DND-41 (cell line): ENCODE data around the gene SCYGR1.
A peak's percentile ranks its signal among the peaks of the same experiment; 100 is the strongest.

Experiments
- ATAC-seq: fragments of 200-7000 bp; cut with Tn5 transposase; 3 replicates; pipeline ENCODE4 v1.9.1; 2021; ENCODE audit warnings: low read depth; ENCODE audit not compliant: insufficient read depth
- DNase-seq: peaks from one replicate; pipeline ENCODE4 v3.0.0-alpha.2; 2020
- H2AFZ ChIP-seq: 2 replicates; pipeline ENCODE4 v1.6.0; 2012; ENCODE audit warnings: low read depth, low read length
- H3K27ac ChIP-seq: 2 replicates; pipeline ENCODE4 v1.5.1; 2012; ENCODE audit warnings: low read length, inconsistent platforms
- H3K27me3 ChIP-seq: fragments of 200-600 bp; sonication (generic); 2 replicates; pipeline ENCODE4 v1.6.0; 2012; ENCODE audit warnings: low read length, mild to moderate bottlenecking, inconsistent platforms; ENCODE audit not compliant: insufficient read depth, poor library complexity
- H3K36me3 ChIP-seq: 2 replicates; pipeline ENCODE4 v1.5.1; 2012; ENCODE audit warnings: low read length, inconsistent platforms; ENCODE audit not compliant: insufficient read depth
- H3K4me1 ChIP-seq: 2 replicates; pipeline ENCODE4 v1.5.1; 2012; ENCODE audit warnings: mild to moderate bottlenecking, low read length; ENCODE audit not compliant: insufficient read depth
- H3K4me2 ChIP-seq: 2 replicates; pipeline ENCODE4 v1.6.0; 2012; ENCODE audit warnings: mild to moderate bottlenecking, moderate library complexity, low read length, inconsistent platforms; ENCODE audit not compliant: insufficient read depth
- H3K4me3 ChIP-seq, 2 experiments: fragments of 200-600 bp in 1 of 2; shearing (Covaris generic) in 1 of 2; 2 replicates each; pipeline ENCODE4 v1.5.1; 2012 to 2016; ENCODE audit warnings: inconsistent platforms in 2 of 2, low read length in 2 of 2, mild to moderate bottlenecking in 2 of 2, low read depth in 1 of 2, moderate library complexity in 1 of 2
- H3K79me2 ChIP-seq: 2 replicates; pipeline ENCODE4 v1.6.0; 2012; ENCODE audit warnings: low read length, inconsistent platforms; ENCODE audit not compliant: insufficient read depth
- H3K9ac ChIP-seq: 2 replicates; pipeline ENCODE4 v1.6.0; 2012; ENCODE audit warnings: low read depth, mild to moderate bottlenecking, inconsistent platforms, low read length, moderate library complexity
- H3K9me3 ChIP-seq: 2 replicates; pipeline ENCODE4 v1.5.1; 2012; ENCODE audit warnings: low read length, moderate library complexity, mild to moderate bottlenecking, inconsistent platforms; ENCODE audit not compliant: insufficient read depth, severe bottlenecking
- H4K20me1 ChIP-seq: 2 replicates; pipeline ENCODE4 v1.6.0; 2012; ENCODE audit warnings: low read length; ENCODE audit not compliant: insufficient read depth
- CTCF ChIP-seq: IDR thresholded peaks from 2 replicates; pipeline ENCODE4 v1.5.1; 2012; ENCODE audit warnings: borderline replicate concordance, low read length, moderate library complexity, mild to moderate bottlenecking; ENCODE audit not compliant: poor library complexity, severe bottlenecking; ENCODE audit errors: extremely low read depth
- EZH2 ChIP-seq: IDR thresholded peaks from 3 replicates; pipeline ENCODE4 v1.6.1; 2012; ENCODE audit warnings: borderline replicate concordance, low read depth, mild to moderate bottlenecking, moderate library complexity, low read length, inconsistent platforms; ENCODE audit not compliant: severe bottlenecking

Gene SCYGR1

GRCh38 chr2:227360351-227360750, 27.4 kb downstream of the SCYGR1 start:
- DNase-seq (no peak), ATAC-seq (peak; percentile 31; the same call in 1 of the 3 replicates)
- Histone ChIP-seq H3K27me3 (no peaks in the 10 kb centered on the region), H3K4me3 (no peak overlapping the region), H3K4me2 (no peak overlapping the region), H3K9me3 (no peaks in the 10 kb centered on the region), H3K79me2 (no peaks in the 10 kb centered on the region), H2AFZ (no peak overlapping the region), H3K27ac (no peak overlapping the region), H4K20me1 (no peaks in the 10 kb centered on the region), H3K36me3 (peaks cover 43% of the 10 kb centered on the region), H3K4me1 (no peaks in the 10 kb centered on the region), H3K9ac (no peak overlapping the region)
- no peak for TF ChIP-seq CTCF
- TF ChIP-seq EZH2, result no peak

GRCh38 chr2:227351639-227352038, 36.1 kb downstream of the SCYGR1 start:
- H3K79me2 ChIP-seq, result no peaks in the 10 kb centered on the region
- H3K4me1 ChIP-seq, result no peaks in the 10 kb centered on the region
- no peak overlapping the region for H3K27ac ChIP-seq
- H3K4me2 ChIP-seq, result no peak overlapping the region
- no peak overlapping the region for H3K9ac ChIP-seq
- no peak overlapping the region for H3K4me3 ChIP-seq
- no peaks in the 10 kb centered on the region for H3K27me3 ChIP-seq
- H4K20me1 ChIP-seq, result no peaks in the 10 kb centered on the region
- peaks cover 44% of the 10 kb centered on the region for H3K36me3 ChIP-seq
- H3K9me3 ChIP-seq, result no peaks in the 10 kb centered on the region
- no peak overlapping the region for H2AFZ ChIP-seq
- DNase-seq, result no peak
- no peak for ATAC-seq
- TF ChIP-seq CTCF (no peak), EZH2 (no peak)

- TF ChIP-seq EZH2 (no peak), CTCF (no peak)
- Histone ChIP-seq H3K4me3 (no peak overlapping the region), H3K9ac (no peak overlapping the region), H4K20me1 (no peaks in the 10 kb centered on the region), H3K36me3 (peaks cover 31% of the 10 kb centered on the region; the same call in 1 of the 2 replicates), H3K27ac (no peak overlapping the region), H2AFZ (no peak overlapping the region), H3K4me1 (no peaks in the 10 kb centered on the region), H3K9me3 (no peaks in the 10 kb centered on the region), H3K4me2 (no peak overlapping the region), H3K27me3 (no peaks in the 10 kb centered on the region), H3K79me2 (no peaks in the 10 kb centered on the region)
- ATAC-seq (no peak), DNase-seq (no peak)
These were observed 37.6 kb downstream of the SCYGR1 start for GRCh38 chr2:227349989-227350612.
